Measurements from ENCODE around the gene ASGR2.
"Not testable (repeated sequence)": the region's sequence is repeated elsewhere in the genome, so short reads cannot be mapped to it uniquely, and the experiment has no call there.

- not testable (repeated sequence) for TF ChIP-seq CTCF, POLR2A (IDR thresholded peaks at IDR 0.05)
Measured at GRCh38 chr17:7088442-7088841, 26.2 kb downstream of the ASGR2 start.
